ENCODE data around the gene KCNJ10.

DNA sequence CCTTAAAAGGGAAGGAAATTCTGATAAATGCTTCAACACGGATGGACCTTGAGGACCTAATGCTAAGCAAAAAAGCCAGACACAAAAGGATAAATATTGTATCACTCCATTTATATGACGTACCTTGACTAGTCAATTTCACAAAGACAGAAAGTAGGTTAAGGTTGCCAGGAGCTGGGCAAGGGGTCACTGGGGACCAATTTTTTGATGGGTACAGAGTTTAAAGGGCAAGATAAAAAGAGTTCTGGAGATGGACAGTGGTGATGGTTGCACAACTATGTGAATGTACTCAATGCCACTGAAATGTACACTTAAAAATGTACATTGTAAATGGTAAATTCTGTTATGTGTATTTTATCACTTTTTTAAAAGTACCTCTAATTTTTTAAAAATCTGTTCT, 83.9 kb downstream of the KCNJ10 start:
- TF ChIP-seq SP1 (CRISPR knock-in tag; conservative IDR thresholded peaks at IDR 0.05) (no peak), ZNF425 (CRISPR knock-in tag; conservative IDR thresholded peaks at IDR 0.05) (no peak), ZNF512 (CRISPR knock-in tag; IDR thresholded peaks at IDR 0.05; ENCODE audit: borderline replicate concordance) (no peak), ZNF423 (CRISPR knock-in tag; IDR thresholded peaks at IDR 0.05) (no peak), USF2 (CRISPR knock-in tag; IDR thresholded peaks at IDR 0.05) (no peak), TEAD1 (CRISPR knock-in tag; IDR thresholded peaks at IDR 0.05) (no peak), CTCF (IDR thresholded peaks at IDR 0.05) (no peak), ATF2 (CRISPR knock-in tag; IDR thresholded peaks at IDR 0.05; ENCODE audit: borderline replicate concordance, low read depth) (no peak)
- TF ChIP-seq, protein P1, sequence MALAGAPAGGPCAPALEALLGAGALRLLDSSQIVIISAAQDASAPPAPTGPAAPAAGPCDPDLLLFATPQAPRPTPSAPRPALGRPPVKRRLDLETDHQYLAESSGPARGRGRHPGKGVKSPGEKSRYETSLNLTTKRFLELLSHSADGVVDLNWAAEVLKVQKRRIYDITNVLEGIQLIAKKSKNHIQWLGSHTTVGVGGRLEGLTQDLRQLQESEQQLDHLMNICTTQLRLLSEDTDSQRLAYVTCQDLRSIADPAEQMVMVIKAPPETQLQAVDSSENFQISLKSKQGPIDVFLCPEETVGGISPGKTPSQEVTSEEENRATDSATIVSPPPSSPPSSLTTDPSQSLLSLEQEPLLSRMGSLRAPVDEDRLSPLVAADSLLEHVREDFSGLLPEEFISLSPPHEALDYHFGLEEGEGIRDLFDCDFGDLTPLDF (CRISPR knock-in tag; IDR thresholded peaks at IDR 0.05), result no peak

Measured in WTC11 (cell line).